ENCODE measurements around the gene GRWD1.

- TF ChIP-seq CTCF (IDR thresholded peaks at IDR 0.05), result no peak
- no peak for TF ChIP-seq POLR2A (IDR thresholded peaks at IDR 0.05)
- no peak for TF ChIP-seq EP300 (IDR thresholded peaks at IDR 0.05)
- no peak for TF ChIP-seq POLR2AphosphoS5 (IDR thresholded peaks at IDR 0.05)
These were observed 48.1 kb downstream of the GRWD1 start for GRCh38 chr19:48493718-48494401.
